Epithelial cell of prostate (primary cell): ENCODE results near the gene CYBB.
"Not testable (repeated sequence)": the region's sequence is repeated elsewhere in the genome, so short reads cannot be mapped to it uniquely, and the experiment has no call there.

Experiments used
- DNase-seq: peaks from one replicate; pipeline ENCODE4 v3.0.0-alpha.2; 2011; ENCODE audit warnings: low read depth, low spot score
- H3K27ac ChIP-seq: fragments of 450-650 bp; 2 replicates; pipeline ENCODE4 v1.5.1; 2017; ENCODE audit warnings: mild to moderate bottlenecking

Gene CYBB

DNA sequence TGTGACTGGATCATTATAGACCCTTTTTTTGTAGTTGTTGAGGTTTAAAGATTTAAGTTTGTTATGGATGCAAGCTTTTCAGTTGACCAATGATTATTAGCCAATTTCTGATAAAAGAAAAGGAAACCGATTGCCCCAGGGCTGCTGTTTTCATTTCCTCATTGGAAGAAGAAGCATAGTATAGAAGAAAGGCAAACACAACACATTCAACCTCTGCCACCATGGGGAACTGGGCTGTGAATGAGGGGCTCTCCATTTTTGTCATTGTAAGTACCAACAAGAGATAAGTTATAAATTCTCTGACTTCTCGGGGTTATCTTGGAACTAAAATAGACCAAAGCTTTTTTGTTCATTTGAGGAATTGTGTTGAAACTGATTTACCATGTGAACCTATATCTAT lies at the start of gene CYBB:
TSS of gene CYBB (plus strand) at position 203 of the 400 bp plus-strand sequence. CDS start at position 222, 19 bp downstream.
- DNase-seq = no peak
- H3K27ac ChIP-seq = no peak within 1 kb of the TSS

DNA sequence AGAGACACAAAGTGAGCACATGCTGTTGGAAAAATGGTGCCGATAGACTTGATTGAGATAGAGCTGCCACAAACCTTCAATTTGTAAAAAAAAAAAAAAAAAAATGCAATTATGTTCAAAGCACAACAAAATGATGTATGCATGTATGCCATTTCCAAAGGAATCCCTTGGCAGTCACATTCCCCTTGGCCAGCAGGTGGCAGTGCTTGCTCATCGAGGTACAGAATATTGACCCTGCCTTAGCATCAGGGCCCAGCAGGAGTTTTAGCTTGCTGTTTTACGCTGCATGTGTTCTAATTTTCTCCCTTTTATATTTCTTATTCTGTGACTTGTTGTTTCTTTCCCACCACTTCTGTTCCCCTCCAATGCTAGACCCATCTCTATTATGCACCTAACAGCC lies 34.5 kb upstream of the CYBB start:
- H3K27ac ChIP-seq = no peak overlapping the region
- peak; percentile 1 for DNase-seq

DNA sequence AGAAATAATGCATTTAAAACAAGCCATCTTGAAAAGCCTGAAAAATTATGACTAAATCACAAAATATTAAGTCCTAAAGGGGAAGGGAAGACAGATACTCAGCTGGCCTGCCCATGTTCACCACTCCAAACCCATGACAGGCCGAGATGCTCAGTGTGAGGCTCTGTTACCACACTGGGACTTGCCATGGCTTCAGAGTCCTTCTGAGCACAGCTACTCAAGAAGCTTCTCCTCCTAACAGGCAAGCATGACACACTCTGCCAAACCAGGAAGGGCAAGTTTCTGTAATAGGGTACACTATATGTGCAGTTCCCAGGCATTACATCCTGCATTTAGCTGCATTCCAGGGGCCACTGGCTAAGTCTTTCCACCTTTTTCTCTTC lies 34.0 kb upstream of the CYBB start:
- no peak for DNase-seq

GRCh38 chrX:37746218-37746941 lies 33.5 kb upstream of the CYBB start:
- no peak overlapping the region for H3K27ac ChIP-seq
- no peak for DNase-seq

More for the DNA sequence above, 34.0 kb upstream of the CYBB start:
- H3K27ac ChIP-seq = no peak overlapping the region

DNA sequence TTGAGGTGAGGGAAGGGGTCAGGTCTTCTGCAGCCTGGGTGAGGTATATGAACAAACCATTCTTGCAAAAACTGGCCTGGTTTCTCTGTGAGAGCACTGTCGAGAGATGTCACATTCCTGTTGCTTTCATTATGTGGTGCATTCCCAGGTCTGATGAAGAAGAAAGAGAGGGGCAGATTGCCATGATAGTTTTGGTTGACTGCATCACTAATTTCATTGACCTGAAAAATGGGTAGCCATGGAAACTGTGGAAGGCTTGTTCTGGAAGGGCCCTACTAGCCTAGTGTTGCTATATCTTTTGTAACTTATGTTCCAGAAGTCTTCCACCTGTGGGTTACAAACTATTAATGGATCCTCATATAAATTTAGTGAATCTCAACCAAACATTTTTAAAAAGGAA lies 32.9 kb upstream of the CYBB start:
- DNase-seq = no peak
- H3K27ac ChIP-seq = no peak overlapping the region

- DNase-seq = no peak
- H3K27ac ChIP-seq = no peak overlapping the region
Measured at GRCh38 chrX:37752281-37752680, 27.6 kb upstream of the CYBB start.

GRCh38 chrX:37752936-37753335 lies 26.9 kb upstream of the CYBB start:
- no peak overlapping the region for H3K27ac ChIP-seq
- DNase-seq = no peak

- H3K27ac ChIP-seq = no peak overlapping the region
- no peak for DNase-seq
Measured at GRCh38 chrX:37753384-37753783, 26.5 kb upstream of the CYBB start.

DNA sequence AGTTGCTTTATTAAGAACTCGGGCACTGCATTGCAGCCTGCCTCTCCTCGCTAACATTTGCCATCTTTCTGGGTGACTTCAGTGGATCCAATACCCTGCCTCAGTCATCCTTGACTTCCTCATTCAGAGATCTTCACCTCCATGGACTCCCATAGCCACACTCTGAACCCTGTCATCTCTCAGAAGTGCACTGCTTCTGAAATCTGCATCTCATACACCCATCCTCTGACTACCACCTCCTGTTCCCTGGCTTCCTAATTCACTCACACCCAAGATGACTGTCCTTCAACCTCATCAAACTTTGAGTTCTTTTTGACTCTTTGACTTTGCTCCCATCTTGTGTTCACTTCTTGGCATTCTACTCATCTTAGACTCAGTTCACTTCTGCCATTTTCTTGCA lies 25.3 kb upstream of the CYBB start:
- DNase-seq = no peak

GRCh38 chrX:37755025-37755424 lies 24.8 kb upstream of the CYBB start:
- no peak for DNase-seq
- H3K27ac ChIP-seq = no peak overlapping the region

More for the DNA sequence above, 25.3 kb upstream of the CYBB start:
- no peak overlapping the region for H3K27ac ChIP-seq

GRCh38 chrX:37757082-37757481 lies 22.8 kb upstream of the CYBB start:
- no peak for DNase-seq
- H3K27ac ChIP-seq = no peak overlapping the region

- no peak for DNase-seq
- no peak overlapping the region for H3K27ac ChIP-seq
Measured at GRCh38 chrX:37759351-37759750, 20.5 kb upstream of the CYBB start.

DNA sequence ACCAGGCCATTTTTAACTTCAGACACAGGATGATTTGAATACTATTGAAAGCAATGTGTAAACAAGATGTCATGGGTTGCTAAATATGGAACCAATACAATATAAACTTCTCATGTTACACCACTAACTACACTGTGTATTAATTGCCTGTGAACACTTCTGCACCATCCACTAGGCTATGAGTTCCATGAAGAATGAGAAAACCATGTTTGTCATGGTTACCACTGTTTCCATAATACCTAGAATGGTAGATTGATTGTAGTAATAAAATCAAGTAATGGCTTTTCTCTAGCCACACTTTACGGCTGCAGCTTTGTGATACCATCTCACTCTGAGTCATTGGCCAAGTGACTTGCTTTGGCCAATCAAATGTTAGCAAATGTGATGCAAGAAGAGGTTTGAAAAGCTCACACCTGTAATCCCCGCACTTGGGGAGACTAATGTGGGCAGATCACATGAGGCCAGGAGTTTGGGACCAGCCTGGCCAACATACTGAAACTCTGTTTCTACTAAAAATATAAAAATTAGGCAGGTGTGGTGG lies 19.9 kb upstream of the CYBB start:
- no peak for DNase-seq
- no peak overlapping the region for H3K27ac ChIP-seq

- no peak overlapping the region for H3K27ac ChIP-seq
- no peak for DNase-seq
Measured at GRCh38 chrX:37763400-37763799, 16.5 kb upstream of the CYBB start.

DNA sequence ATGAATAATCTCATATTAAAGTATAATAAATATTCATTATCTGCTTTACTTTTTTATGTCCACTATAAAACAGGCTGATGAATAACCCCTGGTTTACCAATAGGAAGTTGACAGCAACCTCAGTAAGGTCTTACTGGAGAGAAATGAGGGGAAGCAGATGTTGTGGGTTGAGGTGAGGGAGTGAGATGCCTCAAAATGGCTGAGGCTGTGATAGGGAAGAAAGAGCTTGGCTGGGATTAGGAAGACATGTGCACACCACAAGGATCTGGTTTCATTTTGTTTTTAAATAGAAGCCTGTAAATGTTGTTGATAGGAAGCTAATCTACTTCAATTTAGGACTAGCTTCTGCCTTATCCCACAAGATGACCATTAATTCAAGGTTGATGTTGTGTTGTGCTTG lies 14.4 kb upstream of the CYBB start:
- H3K27ac ChIP-seq = no peak overlapping the region
- no peak for DNase-seq

- no peak overlapping the region for H3K27ac ChIP-seq
- DNase-seq = no peak
Measured at GRCh38 chrX:37767430-37767829, 12.4 kb upstream of the CYBB start.

DNA sequence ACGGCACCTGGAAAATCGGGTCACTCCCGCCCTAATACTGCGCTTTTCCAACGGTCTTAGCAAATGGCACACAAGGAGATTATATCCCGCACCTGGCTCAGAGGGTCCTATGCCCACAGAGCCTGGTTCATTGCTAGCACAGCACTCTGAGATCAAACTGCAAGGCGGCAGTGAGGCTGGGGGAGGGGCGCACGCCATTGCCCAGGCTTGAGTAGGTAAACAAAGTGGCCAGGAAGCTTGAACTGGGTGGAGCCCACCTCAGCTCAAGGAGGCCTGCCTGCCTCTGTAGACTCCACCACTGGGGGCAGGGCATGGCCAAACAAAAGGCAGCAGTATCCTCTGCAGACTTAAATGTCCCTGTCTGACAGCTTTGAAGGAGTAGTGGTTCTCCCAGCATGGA lies 11.0 kb upstream of the CYBB start:
- H3K27ac ChIP-seq, DNase-seq: not testable (repeated sequence)

- DNase-seq = no peak
- H3K27ac ChIP-seq = no peak overlapping the region
Measured at GRCh38 chrX:37776283-37776986, 3.4 kb upstream of the CYBB start.

DNA sequence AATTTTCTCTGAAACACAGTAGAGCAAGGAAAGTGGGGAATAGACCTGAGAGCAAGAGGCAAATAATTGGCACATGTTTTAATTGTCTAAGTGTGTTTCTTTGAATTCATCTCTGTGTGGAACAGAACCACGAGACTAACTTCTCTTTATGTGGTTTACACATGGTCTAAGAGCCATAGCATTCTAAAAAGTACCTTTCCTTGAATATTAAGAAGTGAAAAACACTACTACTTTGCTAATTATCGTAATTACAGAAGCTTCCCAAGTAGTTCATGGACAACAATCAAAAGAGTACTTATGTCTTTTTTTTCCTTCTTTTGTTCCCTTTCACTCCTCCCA lies 2.9 kb upstream of the CYBB start:
- DNase-seq = no peak
- no peak overlapping the region for H3K27ac ChIP-seq

DNA sequence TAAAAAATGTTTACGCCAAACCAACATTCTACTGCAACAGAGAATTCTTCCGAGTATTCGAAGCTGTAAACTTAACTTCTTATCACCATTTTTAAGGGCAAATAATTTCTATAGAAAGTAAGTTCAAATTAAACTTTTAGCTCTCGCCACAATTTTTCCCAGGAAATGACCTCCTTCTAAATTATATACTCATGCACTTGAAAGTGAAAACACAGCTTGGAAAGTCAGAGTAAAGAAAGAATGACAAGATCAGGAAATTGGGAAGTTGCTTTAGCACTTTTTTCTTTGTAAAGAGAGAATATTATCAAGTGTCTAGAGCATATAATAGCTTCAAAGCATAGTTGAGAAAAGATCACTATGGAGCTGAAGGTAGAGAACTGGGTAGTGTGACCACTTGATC lies 1.2 kb downstream of the CYBB start:
- H3K27ac ChIP-seq = no peak overlapping the region
- DNase-seq = no peak

DNA sequence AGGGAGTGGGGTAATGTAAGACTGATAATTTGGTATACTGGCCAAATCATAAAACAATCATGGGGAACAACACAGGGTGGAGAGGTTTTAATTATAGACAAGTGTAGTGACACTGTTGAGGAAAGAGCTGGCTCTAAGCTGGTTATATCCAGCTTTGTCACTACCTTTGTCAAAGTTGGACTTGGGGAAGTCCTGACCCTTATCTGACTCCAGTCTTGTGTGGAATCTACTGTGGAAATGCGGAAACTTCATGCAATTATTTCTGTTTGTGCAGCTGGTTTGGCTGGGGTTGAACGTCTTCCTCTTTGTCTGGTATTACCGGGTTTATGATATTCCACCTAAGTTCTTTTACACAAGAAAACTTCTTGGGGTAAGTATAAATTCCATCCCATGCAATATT lies 2.0 kb downstream of the CYBB start:
- DNase-seq = no peak

GRCh38 chrX:37782359-37782758 lies 2.5 kb downstream of the CYBB start:
- H3K27ac ChIP-seq = no peak overlapping the region
- DNase-seq = no peak

More for the DNA sequence above, 2.0 kb downstream of the CYBB start:
- H3K27ac ChIP-seq = no peak overlapping the region
